ENCODE measurements around the gene LPIN2.
"Not testable (repeated sequence)": the region's sequence is repeated elsewhere in the genome, so short reads cannot be mapped to it uniquely, and the experiment has no call there.

The LPIN2 gene

DNA sequence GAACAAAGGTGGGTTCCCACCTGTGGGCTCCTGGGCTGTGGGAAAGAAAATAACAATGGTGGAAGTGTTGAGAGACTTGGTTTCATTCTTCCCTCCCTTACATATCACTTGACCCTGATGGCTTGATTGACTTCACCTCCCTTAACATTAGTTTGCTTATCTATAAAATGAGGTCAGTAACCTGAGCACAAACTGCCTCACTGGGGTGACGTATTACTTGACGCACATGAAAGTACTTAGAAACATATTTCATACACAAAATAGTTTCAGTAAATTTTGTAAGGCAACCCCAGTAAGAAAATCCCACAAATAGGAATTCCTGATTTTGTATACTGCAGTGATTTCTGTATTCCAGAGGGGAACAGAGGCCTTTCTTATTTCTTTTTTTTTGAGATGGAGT is 29.4 kb upstream of the LPIN2 start:
- DNase-seq, result no peak

DNA sequence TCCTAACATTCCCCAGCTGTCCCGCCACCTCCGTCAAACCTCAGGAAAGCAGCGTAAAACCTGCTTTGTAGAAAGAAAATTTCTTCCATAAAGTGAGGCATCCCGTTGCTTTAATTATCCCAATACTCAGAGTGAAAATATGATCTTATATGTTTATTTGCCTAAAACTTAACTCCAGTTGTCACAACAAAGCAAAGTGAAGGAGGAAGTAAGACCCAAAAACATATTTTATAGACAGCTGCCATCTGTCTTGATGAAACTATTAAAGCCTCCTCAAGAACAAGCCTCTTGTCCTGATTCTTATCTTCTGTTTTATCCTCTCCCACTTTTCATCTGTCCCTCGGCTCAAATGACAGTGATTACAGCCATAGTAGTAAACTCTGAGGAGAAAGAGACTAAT is 28.9 kb upstream of the LPIN2 start:
- no peak for DNase-seq

DNA sequence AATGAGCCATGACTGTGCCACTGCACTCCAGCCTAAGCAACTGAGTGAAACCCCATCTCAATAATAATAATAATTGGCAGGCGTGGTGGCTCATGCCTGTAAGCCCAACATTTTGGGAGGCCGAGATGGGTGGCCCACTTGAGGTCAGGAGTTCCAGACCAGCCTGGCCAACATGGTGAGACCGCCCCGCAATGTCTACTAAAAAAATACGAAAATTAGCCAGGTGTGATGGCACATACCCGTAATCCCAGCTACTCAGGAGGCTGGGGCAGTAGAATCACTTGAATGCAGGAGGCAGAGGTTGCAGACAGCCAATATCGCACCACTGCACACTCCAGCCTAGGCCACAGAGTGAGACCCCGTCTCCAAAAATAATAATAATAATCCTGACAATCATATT is 27.9 kb upstream of the LPIN2 start:
- DNase-seq, result no peak

DNA sequence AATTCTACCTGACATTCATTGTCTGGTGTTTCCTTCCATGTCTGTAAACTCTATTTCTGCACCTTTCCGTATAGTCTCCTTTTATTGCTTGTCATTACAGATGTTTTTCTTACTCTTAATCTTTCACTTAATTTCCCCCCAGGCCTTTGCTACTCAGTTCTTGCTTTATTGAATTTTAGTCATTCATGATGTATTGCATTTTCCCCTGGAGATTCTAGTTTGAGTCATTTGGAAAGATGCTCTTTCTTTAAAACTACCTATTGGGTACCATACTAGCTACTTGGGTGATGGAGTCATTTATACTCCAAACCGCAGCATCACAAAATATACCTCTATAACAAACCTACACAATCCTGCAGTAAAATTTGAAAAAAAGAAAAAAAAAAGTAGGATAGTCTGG is 27.2 kb upstream of the LPIN2 start:
- DNase-seq, result no peak

GRCh38 chr18:3037423-3037915 is 24.5 kb upstream of the LPIN2 start:
- peak; percentile 18 for DNase-seq

GRCh38 chr18:3036108-3036507 is 23.2 kb upstream of the LPIN2 start:
- DNase-seq, result no peak

GRCh38 chr18:3035635-3036034 is 22.7 kb upstream of the LPIN2 start:
- no peak for DNase-seq

GRCh38 chr18:3032721-3033120 is 19.8 kb upstream of the LPIN2 start:
- DNase-seq, result no peak

DNA sequence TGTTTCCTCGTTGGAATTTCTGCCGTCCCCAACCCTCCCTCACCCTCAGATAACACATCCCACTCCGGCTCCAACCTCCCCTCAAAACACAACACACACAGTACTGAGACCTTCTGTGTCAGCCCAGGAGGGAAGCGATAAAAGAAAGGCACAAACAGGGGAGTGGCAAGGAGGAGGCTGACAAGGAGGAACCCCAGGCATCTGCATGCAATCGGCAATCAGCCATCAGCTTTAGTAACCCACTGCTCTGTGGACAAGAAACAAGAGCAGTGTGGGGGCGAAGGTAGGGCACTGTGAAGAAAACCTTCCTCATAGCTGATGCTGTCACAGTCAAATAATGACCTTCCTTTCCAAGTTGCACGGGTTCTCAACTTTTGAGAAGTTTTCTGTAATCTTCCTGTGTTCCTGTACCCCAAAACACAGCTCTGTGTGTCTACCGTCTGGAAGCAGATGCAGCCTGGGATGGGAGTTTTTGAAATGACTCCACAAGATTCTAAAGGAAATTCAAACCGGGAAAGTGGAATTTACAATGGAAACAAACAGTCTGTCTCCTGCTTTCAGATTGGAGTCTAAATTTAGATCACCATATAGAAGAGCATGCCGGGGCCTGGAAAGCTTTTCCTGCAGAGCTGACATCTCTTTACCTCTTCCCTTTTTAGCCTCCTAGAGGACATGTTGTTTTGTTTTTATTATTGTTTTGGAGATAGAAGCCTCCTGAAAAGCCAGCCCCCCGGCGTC is 16.4 kb upstream of the LPIN2 start:
- DNase-seq, result no peak

GRCh38 chr18:3028115-3028514 is 15.2 kb upstream of the LPIN2 start:
- DNase-seq, result not testable (repeated sequence)

DNA sequence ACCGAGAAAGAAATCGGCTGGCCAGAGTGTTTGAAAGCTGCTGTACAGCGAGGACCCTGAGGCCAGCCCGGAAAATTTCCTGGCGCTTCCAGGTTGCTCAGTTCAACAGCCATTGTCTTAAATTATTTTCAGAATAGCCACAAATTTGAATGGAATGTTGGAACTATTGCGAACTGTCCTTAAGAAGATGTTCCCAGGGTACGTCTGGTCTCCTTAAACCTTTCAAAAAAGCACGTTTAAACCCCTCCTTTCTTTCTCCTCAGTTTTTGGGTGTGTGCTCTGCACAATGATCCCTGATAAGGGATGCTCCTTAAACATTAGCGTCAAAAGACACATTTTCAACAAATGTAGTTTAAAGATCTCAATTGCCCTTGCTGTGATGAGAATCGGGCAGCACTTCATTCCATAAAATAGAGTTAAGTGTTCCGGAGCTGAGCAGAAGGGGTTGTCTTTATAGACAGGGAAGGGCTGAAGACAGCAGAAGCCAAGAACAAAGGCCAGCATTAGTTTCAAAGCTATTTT is 14.5 kb upstream of the LPIN2 start:
- no peak for DNase-seq

DNA sequence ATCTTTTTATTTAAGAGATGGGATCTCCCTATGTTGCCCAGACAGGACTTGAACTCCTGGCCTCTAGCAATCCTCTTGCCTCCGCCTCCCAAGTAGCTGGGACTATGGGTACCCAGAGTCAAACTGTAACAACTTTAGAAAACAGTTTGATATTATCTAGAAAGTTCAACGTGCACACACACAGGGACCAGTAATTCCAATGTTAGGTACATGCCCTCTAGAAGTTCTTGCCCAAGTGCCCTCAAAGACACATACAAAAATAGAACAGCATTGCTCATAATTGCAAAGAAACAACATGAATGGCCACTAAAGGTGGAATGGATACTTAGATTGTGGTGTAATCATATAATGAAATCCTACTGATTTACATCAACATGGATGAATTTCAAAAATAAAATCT is 12.6 kb upstream of the LPIN2 start:
- DNase-seq, result no peak

DNA sequence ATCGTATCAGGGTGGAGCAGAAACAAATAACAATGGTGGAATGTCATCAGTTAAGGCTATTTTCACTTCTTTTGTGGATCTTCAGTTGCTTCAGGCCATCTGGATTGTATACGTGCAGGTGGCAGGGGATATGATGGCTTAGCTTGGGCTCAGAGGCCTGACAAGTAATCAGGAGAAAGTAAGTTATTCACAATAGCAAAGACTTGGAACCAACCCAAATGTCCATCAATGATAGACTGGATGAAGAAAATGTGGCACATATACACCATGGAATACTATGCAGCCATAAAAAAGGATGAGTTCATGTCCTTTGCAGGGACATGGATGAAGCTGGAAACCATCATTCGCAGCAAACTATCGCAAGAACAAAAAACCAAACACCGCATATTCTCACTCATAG is 10.7 kb upstream of the LPIN2 start:
- DNase-seq, result not testable (repeated sequence)

- no peak for DNase-seq
Observed at GRCh38 chr18:3016585-3017297, 3.8 kb upstream of the LPIN2 start.

DNA sequence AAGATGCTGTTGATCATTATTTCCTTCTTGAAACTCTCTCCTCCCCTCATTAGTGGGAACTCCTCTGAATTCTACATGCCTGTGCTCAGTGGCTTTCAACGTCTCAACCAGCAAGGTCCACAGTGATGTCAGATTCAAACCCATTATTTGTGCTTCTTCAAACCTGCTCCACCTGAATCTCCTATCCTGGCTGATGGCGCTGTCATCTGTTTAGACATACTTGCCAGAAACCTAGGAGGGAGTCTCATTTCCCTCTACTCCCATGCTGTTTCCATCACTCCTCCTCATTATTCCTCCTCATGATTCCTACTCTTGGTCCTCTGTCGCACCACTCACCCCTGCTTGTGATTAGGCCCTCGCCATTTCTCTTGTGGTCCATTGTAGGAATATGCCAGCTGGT is 2.9 kb upstream of the LPIN2 start:
- DNase-seq, result no peak

GRCh38 chr18:3015204-3015592 is 2.3 kb upstream of the LPIN2 start:
- no peak for DNase-seq

DNA sequence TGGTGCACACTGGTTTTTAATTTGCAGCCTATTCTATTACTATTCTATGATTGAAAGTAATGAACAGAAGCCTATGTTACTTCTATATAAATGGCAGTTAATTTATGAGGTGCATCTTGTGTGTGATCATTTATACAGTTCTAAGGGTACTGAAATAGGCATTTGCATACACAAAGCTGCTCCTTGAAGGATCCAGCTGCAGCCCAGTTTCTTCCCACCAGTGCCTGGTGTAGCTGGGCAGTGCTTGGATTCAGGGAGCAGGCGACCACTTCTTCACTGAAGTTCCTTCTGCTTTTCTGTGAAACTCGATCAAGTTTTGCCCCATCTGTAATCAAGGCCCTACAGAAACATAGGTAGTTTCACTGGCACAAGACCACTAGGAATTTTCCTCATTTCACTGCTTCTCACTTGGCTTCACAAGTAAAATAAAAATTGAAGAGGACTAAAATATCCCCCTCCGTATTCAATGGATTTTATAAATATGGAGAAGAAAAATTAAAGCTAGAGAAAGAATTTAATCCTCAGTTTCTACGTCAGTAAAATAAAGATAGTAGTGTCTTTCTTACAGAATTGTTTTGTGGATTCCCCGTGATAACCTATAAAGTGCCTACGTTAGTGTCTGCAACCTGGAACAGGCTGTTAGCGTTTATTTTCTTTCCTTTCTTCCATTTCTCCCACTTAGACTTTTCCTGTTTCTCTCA is 1.7 kb upstream of the LPIN2 start:
- no peak for DNase-seq

DNA sequence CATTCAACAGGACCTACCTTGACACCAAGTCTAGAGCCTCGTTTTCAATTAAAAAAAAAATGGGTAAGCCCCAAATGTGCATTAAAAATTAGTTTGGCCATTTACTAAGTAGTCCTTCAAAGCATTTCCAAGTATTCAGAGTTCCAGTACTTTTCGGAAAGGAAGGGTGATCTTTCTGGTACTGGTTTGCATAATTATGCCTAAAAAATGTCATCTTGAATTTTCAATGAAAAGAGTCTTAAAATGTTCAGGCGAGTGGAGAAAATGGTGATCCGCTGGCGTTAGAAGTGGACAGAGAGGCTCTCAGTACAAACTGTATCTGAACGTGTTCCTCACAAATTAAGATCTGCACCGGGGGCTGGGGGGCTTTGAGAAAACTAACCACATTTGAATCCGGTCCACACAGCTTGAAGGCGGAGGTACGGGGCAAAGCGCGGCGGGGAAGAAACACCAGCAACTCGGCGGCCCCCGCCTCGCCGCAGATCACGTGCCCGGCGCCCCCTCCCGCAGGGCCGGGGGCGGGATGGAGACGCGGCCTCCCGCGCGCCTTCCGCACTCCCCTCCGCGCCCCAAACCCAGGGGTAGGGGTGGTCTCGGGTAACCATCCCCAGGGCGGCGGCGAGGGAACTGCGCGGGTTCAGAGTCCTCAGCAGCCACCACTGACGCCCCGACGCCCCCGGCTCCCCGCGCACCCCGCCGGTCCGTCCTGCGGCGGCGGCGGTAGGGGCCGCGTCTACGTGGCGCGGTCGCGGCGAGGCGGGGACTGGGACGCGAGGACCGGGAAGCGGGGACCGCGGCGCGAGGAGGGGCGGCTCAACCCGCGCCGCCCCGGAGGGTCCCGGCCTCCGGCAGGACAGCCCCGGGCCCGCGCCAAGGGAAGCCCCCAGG is 564 bp downstream of the LPIN2 start:
- DNase-seq, result peak; percentile 62

- no peak for DNase-seq
Observed at GRCh38 chr18:3010086-3010485, 2.9 kb downstream of the LPIN2 start.

DNA sequence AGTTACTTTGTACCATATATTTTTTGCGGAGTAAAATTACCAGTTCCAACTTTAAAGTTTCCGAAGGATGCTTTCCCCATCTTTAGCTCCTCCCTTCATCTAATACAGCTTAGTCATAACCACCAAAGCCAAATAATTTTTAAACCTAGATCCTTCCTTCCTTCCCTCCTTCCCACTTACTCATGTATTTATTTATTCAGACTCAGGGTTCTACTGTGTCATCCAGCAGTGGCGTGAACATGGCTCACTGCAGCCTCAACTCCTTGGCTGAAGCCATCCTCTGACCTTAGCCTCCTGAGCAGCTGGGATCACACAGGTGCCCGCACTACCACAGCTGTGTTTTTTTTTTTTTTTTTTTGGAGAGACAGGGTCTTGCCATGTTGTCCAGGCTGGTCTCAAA is 4.4 kb downstream of the LPIN2 start:
- DNase-seq, result no peak

GRCh38 chr18:3007491-3007890 is 5.5 kb downstream of the LPIN2 start:
- no peak for DNase-seq

DNA sequence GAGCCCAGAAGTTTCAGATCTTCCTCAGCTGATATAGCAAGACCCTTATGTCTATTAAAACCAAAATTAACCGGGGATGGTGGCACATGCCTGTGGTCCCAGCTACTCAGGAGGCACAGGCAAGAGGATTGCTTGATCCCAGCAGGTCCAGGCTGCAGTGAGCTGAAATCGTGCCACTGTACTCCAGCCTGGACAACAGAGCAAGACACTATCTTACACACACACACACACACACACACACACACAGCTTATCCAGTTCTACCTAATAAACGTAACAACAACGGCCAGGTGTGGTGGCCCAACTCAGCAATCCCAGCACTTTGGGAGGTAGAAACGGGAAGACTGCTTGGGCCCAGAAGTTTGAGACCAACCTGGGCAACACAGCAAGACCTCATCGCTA is 7.5 kb downstream of the LPIN2 start:
- no peak for DNase-seq

DNA sequence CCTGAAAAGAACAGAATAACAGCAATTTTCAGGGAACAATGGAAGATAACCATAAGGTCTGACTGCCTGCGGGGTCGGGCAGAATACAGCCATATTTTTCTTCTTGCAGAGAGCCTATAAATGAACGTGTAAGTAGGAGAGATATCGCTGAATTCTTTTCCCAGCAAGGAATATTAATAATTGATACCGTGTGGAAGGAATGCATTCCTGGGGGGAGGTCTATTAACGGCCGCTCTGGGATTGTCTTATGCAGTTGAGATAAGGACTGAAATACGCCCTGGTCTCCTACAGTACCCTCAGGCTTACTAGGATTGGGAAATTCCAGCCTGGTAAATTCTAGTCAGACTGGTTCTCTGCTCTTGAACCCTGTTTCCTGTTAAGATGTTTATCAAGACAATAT is 9.2 kb downstream of the LPIN2 start:
- DNase-seq, result not testable (repeated sequence)
